Measurements from ENCODE around the gene CNPY1.

Gene CNPY1

GRCh38 chr7:155509359-155509724 is 37.0 kb downstream of the CNPY1 start:
- no peak for DNase-seq

GRCh38 chr7:155508376-155509358 is 37.7 kb downstream of the CNPY1 start:
- DNase-seq: no peak

GRCh38 chr7:155507576-155507975 is 38.8 kb downstream of the CNPY1 start:
- no peak for DNase-seq

GRCh38 chr7:155506854-155507337 is 39.5 kb downstream of the CNPY1 start:
- no peak for DNase-seq

- DNase-seq: no peak
These were observed 41.0 kb downstream of the CNPY1 start for GRCh38 chr7:155505422-155505793.

GRCh38 chr7:155497149-155497901 is 49.0 kb downstream of the CNPY1 start:
- no peak for DNase-seq

- no peak for DNase-seq
These were observed 49.9 kb downstream of the CNPY1 start for GRCh38 chr7:155496267-155497005.

GRCh38 chr7:155495440-155496248 is 50.7 kb downstream of the CNPY1 start:
- DNase-seq: no peak

GRCh38 chr7:155494551-155494950 is 51.8 kb downstream of the CNPY1 start:
- no peak for DNase-seq

GRCh38 chr7:155493744-155494538 is 52.4 kb downstream of the CNPY1 start:
- DNase-seq: no peak

- no peak for DNase-seq
These were observed 54.5 kb downstream of the CNPY1 start for GRCh38 chr7:155491812-155492211.

GRCh38 chr7:155490697-155491628 is 55.4 kb downstream of the CNPY1 start:
- no peak for DNase-seq

- no peak for DNase-seq
These were observed 56.3 kb downstream of the CNPY1 start for GRCh38 chr7:155489862-155490696.

GRCh38 chr7:155489158-155489840 is 57.1 kb downstream of the CNPY1 start:
- DNase-seq: no peak

GRCh38 chr7:155488483-155489127 is 57.8 kb downstream of the CNPY1 start:
- DNase-seq: no peak

GRCh38 chr7:155487509-155488482 is 58.6 kb downstream of the CNPY1 start:
- no peak for DNase-seq
